Left kidney (tissue), 2 donors: ENCODE results near the gene RYR1. TPM values are rescaled to one million over a fixed set of nuclear protein-coding genes. Genes with fewer than 3 reads are reported as not detected.
"Not testable (repeated sequence)": the region's sequence is repeated elsewhere in the genome, so short reads cannot be mapped to it uniquely, and the experiment has no call there.

Source experiments
- DNase-seq: peaks from one replicate; pipeline ENCODE4 v3.0.0-alpha.2; 2013
- polyA plus RNA-seq: library from polyadenylated mRNA; unstranded; fragments of 120-200 nt; gene quantifications from one replicate; pipeline ENCODE4 v1.2.1, GENCODE V29; 2013; ENCODE audit not compliant: insufficient read length

RYR1 gene
- polyA plus RNA-seq, 1 donor = 9.6 TPM

DNA sequence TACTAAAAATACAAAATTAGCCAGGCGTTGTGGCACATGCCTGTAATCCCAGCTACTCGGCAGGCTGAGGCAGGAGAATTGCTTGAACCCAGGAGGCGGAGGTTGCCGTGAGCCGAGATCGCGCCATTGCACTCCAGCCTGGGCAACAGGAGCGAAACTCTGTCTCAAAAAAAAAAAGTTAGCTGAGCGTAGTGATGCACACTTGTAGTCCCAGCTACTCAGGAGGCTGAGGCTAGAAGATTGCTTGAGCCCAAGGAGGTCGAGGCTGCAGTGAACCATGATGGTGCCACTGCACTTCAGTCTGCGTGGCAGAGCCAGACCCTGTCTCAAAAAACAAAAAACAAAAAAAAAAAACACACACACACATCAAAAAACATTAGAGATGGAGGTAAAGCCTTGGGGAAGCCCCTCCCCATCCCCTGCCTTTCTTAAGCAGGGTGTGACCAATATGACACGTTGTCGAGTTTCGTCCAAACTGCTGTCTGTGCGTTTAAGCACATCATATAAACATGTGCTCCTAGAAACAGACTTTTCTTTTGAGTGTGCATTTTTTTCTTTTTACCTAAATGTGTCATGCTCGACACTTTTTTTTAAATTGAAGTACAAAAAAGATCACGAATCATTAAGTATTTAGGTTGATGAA lies 6.3 kb upstream of the RYR1 start:
- not testable (repeated sequence) for DNase-seq

GRCh38 chr19:38429055-38429810 lies 4.3 kb upstream of the RYR1 start:
- no peak for DNase-seq

- DNase-seq = no peak
Observed at GRCh38 chr19:38429811-38430156, 3.7 kb upstream of the RYR1 start.

- DNase-seq = no peak
Observed at GRCh38 chr19:38430931-38431330, 2.6 kb upstream of the RYR1 start.

DNA sequence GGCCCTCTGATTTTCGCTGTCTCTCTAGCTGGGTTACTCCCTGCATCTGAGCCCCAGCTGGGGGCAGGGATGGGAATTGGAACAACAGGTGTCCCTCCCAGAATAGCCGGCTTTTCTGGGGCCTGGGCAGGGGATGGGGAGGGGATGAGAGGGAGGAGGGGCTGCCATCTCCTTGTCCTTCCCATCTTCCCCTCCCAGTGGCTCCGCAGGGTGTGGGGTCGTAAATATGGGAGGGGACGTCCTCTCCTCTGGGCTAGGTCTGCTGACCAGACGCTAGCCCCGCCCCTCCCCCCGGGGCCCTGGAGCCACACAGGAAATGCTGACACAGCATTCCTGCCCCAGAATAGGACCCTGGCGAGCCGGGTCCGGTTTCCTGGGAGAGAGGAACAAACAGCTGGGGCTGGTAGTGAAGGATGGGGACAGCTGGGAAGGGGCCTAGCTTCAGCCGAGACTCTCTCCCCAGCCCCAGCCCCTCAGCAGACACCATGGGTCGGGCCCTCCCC lies 1.1 kb downstream of the RYR1 start:
- peak; percentile 66 for DNase-seq

DNA sequence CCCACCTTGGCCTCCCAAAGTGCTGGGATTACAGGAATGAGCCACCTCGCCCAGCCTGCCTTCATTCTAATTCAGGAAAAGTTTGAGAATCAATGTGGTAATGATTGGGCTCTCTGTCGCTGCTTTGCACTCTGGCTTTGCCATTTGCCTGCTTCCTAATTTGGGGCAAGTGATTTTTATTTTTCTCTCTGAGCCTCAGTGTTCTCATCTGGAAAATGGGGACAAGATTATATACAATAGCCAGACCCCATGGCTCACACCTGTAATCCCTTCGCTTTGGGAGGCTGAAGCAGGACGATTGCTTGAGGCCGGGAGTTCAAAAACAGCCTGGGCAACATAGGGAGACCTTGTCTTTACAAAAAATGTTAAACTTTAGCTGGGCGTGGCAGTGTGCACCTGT lies 3.8 kb downstream of the RYR1 start:
- no peak for DNase-seq

GRCh38 chr19:38437917-38438316 lies 4.4 kb downstream of the RYR1 start:
- DNase-seq = no peak

- DNase-seq = no peak
Observed at GRCh38 chr19:38440592-38440991, 7.1 kb downstream of the RYR1 start.

GRCh38 chr19:38441657-38442348 lies 8.3 kb downstream of the RYR1 start:
- DNase-seq = no peak

GRCh38 chr19:38442736-38443135 lies 9.2 kb downstream of the RYR1 start:
- DNase-seq = no peak

DNA sequence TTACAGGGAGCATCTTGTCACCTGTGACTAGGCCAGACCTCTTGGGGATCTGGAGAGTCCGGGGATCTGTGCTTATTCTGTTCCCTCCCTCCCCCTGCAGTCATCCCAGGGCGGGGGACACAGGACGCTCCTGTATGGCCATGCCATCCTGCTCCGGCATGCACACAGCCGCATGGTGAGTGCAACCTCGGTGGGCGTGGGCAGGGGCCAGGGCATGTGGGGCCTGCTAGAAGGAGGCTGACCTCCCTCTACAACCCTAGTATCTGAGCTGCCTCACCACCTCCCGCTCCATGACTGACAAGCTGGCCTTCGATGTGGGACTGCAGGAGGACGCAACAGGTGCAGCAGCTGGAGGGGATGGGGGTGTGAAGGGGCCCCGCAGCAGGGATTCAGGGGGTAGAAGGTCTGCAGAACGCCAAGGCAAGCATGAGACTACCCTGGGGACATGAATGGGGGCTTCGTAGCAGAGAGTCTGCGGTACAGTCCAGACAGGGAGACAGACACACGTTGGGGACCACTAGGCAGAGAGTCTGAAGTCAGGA lies 10.0 kb downstream of the RYR1 start:
- DNase-seq = no peak

DNA sequence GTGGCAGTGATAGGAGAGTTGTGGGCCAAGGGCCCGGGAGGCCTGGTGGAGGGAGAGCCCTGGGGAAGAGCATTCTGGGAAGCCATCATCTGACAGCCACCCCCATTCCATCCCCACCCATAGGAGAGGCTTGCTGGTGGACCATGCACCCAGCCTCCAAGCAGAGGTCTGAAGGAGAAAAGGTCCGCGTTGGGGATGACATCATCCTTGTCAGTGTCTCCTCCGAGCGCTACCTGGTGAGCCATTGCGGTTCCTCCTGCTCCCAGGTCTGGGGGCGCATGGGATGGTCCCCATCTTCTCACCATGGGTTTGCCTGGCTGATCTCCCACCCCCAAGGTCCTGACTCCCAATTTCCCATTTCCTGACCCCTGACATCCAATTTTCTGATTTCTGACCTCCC lies 10.5 kb downstream of the RYR1 start:
- no peak for DNase-seq

- DNase-seq = no peak
Observed at GRCh38 chr19:38445362-38445761, 11.9 kb downstream of the RYR1 start.

DNA sequence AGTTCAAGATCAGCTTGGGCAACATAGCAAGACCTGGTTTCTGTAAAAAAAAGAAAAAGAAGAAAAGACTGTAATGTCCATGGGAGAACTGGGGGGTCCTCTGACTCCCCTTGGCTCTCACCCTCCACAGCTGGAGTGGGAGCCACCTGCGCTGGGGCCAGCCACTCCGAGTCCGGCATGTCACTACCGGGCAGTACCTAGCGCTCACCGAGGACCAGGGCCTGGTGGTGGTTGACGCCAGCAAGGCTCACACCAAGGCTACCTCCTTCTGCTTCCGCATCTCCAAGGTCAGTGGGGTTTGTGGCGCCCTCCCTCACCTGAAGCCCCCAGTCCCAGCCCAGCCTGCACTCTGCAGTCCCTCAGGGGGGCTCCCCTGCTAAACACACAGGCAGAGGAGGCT lies 14.7 kb downstream of the RYR1 start:
- no peak for DNase-seq

DNA sequence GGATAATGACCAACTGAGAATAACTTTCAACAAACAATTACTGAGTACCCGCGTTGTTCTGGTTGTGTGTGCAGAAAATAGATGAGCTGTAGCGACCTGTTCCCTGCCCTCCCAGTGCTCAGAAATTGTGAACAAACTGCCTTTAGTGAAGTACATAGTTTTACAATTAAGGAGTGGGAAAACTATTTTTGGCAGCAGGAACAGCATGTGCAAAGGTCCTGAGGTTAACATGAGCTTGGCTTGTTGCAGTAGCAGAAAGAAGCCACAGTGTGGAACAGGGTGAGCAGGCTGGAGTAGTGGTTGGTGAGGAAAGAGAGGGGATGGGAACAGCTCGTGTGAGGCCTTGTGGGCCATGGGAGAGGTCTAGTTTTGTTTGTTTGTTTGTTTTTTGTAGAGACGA lies 16.0 kb downstream of the RYR1 start:
- no peak for DNase-seq

DNA sequence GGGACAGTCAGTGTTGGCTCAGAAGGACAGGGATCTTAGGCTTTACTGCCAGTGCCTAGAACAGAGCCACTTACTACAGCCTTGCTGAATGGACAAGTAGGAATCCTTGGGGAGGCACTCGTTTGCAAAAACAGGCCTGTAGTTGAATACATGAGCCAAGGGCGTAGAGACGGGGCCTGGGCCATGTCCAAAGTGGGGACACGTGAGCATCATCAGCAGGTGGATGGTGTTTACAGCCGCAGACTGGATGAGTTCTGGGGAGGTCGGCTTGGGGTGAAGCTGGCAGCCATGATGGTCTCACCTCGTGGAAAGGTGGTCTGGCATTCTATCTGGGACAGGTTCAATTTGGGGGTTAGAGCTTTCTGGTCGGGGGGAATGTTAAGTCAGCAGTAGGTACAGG lies 17.5 kb downstream of the RYR1 start:
- DNase-seq = no peak

GRCh38 chr19:38451629-38452028 lies 18.1 kb downstream of the RYR1 start:
- DNase-seq = no peak

GRCh38 chr19:38452430-38453366 lies 19.2 kb downstream of the RYR1 start:
- DNase-seq = no peak

DNA sequence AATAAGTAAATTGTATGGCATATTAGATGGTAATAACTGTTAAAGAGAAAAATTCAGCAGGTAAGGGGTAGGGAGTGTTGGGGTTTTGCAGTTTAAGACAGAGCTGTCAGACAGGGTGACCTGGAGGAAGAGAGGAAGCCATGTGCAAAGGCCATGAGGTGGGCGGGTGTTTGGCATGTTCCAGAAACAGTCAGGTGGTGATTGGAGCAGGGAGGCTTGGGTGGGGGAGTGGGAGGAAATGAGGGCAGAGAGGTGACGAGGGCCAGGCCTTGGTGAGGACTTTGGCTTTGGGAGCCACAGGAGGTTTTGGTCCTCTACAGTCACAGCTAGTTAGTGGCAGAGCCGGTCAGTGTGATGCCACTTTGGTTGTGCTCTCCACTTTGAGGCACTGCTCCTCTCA lies 20.1 kb downstream of the RYR1 start:
- no peak for DNase-seq

- DNase-seq = peak; percentile 67
Observed at GRCh38 chr19:38455031-38455430, 21.5 kb downstream of the RYR1 start.

DNA sequence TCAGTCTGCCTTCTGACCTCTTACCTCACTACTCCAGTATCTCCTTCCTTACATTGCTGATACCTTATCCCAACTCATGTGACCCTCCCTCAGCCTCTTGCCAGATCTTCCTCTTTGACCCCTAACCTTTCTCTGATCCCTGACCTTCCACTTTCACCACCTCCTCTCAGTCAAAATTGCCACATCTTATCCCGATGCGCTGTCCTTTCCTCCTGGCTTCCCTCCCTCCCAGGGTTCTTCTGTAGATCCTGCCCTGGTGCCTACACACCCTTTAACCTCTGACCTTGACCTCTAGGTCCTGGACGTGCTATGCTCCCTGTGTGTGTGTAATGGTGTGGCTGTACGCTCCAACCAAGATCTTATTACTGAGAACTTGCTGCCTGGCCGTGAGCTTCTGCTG lies 23.7 kb downstream of the RYR1 start:
- no peak for DNase-seq
